Gastroesophageal sphincter (tissue), 3 donors: ENCODE measurements around the gene GPR18.

Experiments
- EP300 ChIP-seq: sonication (generic); formaldehyde crosslinking; IDR thresholded peaks from one replicate; pipeline ENCODE4 v1.6.1; 2017; ENCODE audit warnings: antibody characterized with exemption, mild to moderate bottlenecking
- POLR2A ChIP-seq, 2 donors: fragments of 450-650 bp; IDR thresholded peaks; one replicate each; pipeline ENCODE4 v1.6.1; 2017; ENCODE audit warnings: antibody characterized with exemption in 2 of 2, mild to moderate bottlenecking in 2 of 2, moderate library complexity in 1 of 2
- POLR2AphosphoS5 ChIP-seq: sonication (generic); formaldehyde crosslinking; IDR thresholded peaks from one replicate; pipeline ENCODE4 v1.6.1; 2017; ENCODE audit warnings: antibody characterized with exemption
- TF ChIP-seq, protein P1 (sequence below), 4 experiments: fragments of 200-600 bp in 2 of 4; fragments of 450-650 bp in 2 of 4; sonication (generic) in 1 of 4; IDR thresholded peaks; one replicate each; pipeline ENCODE4 v1.5.1; 2017 to 2019; ENCODE audit warnings: antibody characterized with exemption in 4 of 4, mild to moderate bottlenecking in 2 of 4, moderate library complexity in 2 of 4

DNA sequence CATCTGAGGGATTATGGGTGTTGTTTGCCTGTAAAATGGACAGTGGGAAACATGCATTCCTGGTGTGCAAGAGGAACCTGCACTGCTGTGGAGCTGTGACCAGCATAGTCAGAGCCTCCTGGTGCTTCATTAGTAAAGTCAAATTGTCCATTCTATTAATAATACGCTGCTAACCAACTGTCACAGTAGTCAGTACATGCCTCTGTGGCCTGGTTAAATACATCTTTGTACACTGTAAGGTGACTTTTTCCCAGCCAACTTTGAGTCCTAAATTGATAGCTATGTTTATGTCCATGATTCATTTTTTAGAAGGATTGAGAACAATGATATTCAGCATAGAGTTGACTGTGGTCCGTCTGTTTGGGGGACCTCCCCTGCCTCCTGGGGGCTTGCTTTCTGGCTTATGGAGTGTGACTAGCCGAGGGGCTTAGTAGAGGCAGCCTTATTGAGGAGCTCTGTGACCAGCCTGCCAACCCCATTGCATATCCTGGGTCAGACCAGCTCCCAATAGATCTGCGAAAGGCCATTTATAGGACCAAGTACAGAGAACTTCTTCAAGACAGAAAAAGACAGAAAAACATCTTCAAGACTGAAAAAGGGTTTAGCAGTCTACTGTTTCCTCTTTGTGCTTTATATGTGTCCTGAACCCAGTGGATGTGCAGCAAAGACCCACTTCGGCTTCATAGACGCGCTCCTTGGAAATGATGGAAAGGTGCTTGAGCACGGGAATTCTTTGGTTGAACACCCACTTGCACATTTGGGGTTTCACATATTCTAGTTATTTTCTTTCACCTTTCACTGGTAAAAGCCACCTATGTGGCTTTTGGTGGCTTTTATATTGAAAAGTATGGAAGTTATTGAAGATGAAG lies 44.7 kb upstream of the GPR18 start:
- TF ChIP-seq, protein P1, sequence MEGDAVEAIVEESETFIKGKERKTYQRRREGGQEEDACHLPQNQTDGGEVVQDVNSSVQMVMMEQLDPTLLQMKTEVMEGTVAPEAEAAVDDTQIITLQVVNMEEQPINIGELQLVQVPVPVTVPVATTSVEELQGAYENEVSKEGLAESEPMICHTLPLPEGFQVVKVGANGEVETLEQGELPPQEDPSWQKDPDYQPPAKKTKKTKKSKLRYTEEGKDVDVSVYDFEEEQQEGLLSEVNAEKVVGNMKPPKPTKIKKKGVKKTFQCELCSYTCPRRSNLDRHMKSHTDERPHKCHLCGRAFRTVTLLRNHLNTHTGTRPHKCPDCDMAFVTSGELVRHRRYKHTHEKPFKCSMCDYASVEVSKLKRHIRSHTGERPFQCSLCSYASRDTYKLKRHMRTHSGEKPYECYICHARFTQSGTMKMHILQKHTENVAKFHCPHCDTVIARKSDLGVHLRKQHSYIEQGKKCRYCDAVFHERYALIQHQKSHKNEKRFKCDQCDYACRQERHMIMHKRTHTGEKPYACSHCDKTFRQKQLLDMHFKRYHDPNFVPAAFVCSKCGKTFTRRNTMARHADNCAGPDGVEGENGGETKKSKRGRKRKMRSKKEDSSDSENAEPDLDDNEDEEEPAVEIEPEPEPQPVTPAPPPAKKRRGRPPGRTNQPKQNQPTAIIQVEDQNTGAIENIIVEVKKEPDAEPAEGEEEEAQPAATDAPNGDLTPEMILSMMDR (IDR thresholded peaks at IDR 0.05), result no peak
- TF ChIP-seq POLR2AphosphoS5, result no peak
- TF ChIP-seq POLR2A (IDR thresholded peaks at IDR 0.05), result no peak
- no peak for TF ChIP-seq EP300
